Activated T-cell treated with anti-CD3 and anti-CD28 coated beads, Interleukin-2, amount 50 U/mL, for 72 hours (primary cell): ENCODE measurements around the gene SORCS3. TPM values are rescaled to one million over a fixed set of nuclear protein-coding genes. Genes with fewer than 3 reads are reported as not detected.

Experiments
- ATAC-seq, 2 donors: fragments of 150-1000 bp; cut with Tn5 transposase; replicated peaks in 1 of 2; 2 replicates each; pipeline ENCODE4 v1.10.0; 2021; ENCODE audit warnings: moderate library complexity in 2 of 2, mild to moderate bottlenecking in 1 of 2
- DNase-seq, 2 donors: peaks; one replicate each; pipeline ENCODE4 v3.0.0; 2021 to 2022; ENCODE audit warnings: mixed read lengths in 1 of 2
- H3K27ac Mint-ChIP-seq: one replicate; pipeline ENCODE4 v1.8.0; 2022; ENCODE audit warnings: mild to moderate bottlenecking, moderate library complexity, mixed read lengths
- H3K27me3 Mint-ChIP-seq: one replicate; pipeline ENCODE4 v1.8.0; 2022; ENCODE audit warnings: low read depth, mixed read lengths
- H3K36me3 Mint-ChIP-seq, 2 donors: one replicate each; pipeline ENCODE4 v1.8.0; 2022; ENCODE audit warnings: mixed read lengths in 2 of 2, mild to moderate bottlenecking in 1 of 2; ENCODE audit not compliant: insufficient read depth in 2 of 2
- H3K4me1 Mint-ChIP-seq: one replicate; pipeline ENCODE4 v1.8.0; 2022; ENCODE audit warnings: low read depth, mixed read lengths
- H3K4me3 Mint-ChIP-seq, 2 donors: one replicate each; pipeline ENCODE4 v1.8.0; 2022; ENCODE audit warnings: mild to moderate bottlenecking in 2 of 2, mixed read lengths in 2 of 2, moderate library complexity in 2 of 2
- H3K9me3 Mint-ChIP-seq, 2 donors: one replicate each; pipeline ENCODE4 v1.8.0; 2022; ENCODE audit warnings: mixed read lengths in 2 of 2
- total RNA-seq, 2 donors: library from RNA; stranded (reverse); gene quantifications; one replicate each; pipeline ENCODE4 v1.2.3, GENCODE V29; 2022

The SORCS3 gene
- total RNA-seq, 2 donors from 2014 or later = not detected

DNA sequence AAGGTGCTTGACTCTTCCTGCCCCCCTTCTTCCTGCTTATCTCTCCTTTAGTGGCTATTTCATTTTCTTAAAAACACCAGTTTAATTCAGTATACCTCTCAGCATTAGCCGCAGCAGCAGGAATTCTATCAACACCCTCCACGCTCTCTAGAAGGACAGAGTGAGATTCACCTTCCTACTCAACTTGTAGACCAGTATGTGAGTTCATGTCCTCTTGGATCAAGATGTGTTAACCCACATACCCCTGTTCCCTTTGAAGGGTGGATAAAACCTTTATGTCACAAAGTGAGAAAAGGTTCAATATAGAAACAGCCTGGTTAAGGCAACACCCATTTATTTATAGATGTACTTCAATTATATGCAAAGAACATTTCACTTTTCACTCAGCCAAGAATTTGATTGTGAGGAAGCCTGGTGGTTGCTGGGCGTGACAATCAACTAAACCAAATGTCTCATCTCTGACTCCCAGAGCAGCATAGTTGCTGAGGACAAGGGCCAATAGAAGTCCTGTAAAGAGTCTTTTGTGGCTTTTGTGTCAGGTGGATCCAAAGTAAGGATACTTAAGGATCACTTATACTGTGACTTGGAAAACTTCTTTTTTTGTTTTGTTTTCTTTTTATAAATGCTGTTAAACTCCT is 617.1 kb downstream of the SORCS3 start:
- no peak for ATAC-seq
- H3K9me3 Mint-ChIP-seq = peaks cover 0 to 4% of the 10 kb centered on the region in 2 donors
- no peak for DNase-seq
- H3K4me1 Mint-ChIP-seq = no peaks in the 10 kb centered on the region
- H3K4me3 Mint-ChIP-seq = no peak overlapping the region
- H3K27ac Mint-ChIP-seq = no peak overlapping the region
- H3K36me3 Mint-ChIP-seq = peaks cover 0 to 1% of the 10 kb centered on the region in 2 donors
- no peaks in the 10 kb centered on the region for H3K27me3 Mint-ChIP-seq

DNA sequence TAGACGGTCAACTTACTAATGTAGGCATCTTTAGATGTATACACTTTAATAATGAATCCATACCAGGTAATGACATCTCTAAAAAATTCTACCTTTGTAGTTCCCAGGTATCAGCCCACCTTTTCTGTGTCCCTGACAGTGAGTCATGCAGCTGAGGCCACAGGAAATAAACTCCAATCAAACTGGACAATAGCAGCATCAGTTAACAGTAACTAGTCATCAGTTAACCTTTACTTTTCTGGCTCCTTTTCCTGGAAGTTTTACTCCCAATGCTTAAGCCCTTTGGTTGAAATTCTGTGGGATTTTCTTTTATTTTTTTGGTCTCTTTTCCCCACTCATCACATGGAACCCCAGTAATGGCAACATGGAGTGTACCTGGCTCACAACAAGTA is 617.6 kb downstream of the SORCS3 start:
- ATAC-seq (no peak), DNase-seq (no peak)
- Mint-ChIP-seq H3K9me3 (peaks cover 0 to 4% of the 10 kb centered on the region in 2 donors), H3K4me3 (no peak overlapping the region), H3K4me1 (no peaks in the 10 kb centered on the region), H3K36me3 (peaks cover 0 to 1% of the 10 kb centered on the region in 2 donors), H3K27me3 (no peaks in the 10 kb centered on the region), H3K27ac (no peak overlapping the region)

DNA sequence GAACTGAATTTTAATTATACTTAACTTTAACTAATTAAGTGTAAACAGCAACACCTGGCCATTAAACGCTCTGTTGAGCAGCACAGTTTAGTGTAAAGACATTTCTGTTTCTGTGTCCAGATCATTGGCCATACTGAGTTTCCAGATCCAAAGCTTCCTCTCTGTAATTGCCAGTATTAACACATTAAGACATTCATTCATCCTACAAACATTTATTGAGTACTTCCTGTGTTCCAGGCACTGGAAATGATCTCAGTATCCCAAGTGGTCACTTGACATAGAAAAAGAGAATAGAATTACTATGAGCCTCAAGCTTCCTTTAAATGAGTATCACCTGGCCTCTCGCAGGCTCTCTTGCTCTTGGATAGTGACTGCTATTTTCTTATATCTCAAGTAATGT is 618.1 kb downstream of the SORCS3 start:
- Mint-ChIP-seq H3K9me3 (peaks cover 0 to 4% of the 10 kb centered on the region in 2 donors), H3K4me3 (no peak overlapping the region), H3K27me3 (no peaks in the 10 kb centered on the region), H3K27ac (no peak overlapping the region), H3K4me1 (no peaks in the 10 kb centered on the region), H3K36me3 (peaks cover 0 to 1% of the 10 kb centered on the region in 2 donors)
- ATAC-seq (no peak), DNase-seq (no peak)

DNA sequence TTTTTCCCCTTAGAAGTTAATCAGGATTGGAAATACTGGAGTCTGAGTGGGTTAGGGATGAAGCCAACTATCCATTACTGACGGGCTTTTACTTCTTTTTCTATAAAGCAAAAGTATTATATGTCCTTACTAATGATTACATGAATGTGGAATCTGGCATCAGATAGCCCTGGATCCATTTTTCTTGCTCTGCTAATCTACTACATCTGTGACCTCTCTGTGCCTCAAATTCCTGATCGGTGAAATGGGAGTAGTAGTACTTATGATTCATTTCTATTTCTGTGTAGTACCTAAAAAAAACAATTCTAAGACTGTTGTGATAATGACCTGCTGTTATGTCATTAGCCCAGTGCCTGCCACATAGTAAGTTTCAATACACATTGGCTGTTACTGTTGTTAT is 621.6 kb downstream of the SORCS3 start:
- DNase-seq = no peak
- no peak overlapping the region for H3K27ac Mint-ChIP-seq
- no peak for ATAC-seq
- no peaks in the 10 kb centered on the region for H3K4me1 Mint-ChIP-seq
- H3K4me3 Mint-ChIP-seq = no peak overlapping the region
- H3K36me3 Mint-ChIP-seq = no peaks in the 10 kb centered on the region
- H3K27me3 Mint-ChIP-seq = no peaks in the 10 kb centered on the region
- H3K9me3 Mint-ChIP-seq = peaks cover 0 to 1% of the 10 kb centered on the region in 2 donors

DNA sequence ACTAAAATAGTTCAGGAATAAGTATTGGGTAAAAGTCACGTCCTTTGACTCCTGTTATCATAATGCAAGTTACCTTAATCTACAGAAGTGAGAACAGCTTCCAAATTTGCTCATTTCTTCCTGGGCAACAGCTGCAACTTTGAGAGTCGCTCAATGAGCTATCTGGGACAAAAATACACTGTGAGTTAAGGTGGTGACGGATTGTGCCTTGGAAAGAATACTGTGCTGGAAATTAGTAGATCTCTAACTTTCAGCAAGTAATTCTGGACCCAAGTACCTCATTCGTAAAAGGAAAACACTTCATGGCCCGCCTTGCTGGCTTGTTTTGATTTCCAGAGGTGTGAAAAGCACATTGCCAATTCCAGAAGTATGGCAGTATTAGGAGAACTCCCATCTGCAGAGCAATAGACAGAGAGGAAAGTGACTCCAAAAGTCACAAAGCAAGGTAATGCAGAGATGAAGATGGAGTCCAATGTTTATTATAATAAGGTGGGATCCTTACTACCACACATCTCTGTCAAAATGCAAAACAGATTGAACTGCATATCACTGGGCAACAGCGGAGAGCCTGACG is 626.0 kb downstream of the SORCS3 start:
- no peaks in the 10 kb centered on the region for H3K4me1 Mint-ChIP-seq
- H3K9me3 Mint-ChIP-seq = peaks cover 0 to 3% of the 10 kb centered on the region in 2 donors

DNA sequence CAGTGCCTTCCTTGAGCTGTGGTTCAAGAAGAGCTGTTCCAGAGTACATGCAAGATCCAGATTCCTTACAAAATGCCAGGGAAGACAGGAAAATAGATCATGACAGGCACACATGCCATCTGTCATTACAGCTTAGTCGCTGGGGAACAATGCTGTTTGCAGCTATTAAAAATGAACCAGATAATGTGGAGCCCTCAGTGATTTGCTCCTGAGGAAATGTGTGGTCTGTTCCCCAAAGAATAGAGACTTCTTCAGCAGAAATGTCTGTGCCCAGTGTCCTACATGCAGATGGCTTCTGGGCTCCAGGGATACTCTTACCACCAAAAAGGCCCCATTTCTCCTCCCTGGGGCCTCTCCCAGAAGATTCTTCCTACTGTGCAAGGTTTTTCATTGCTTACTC is 627.9 kb downstream of the SORCS3 start:
- Mint-ChIP-seq H3K36me3 (no peaks in the 10 kb centered on the region), H3K9me3 (peaks cover 0 to 2% of the 10 kb centered on the region in 2 donors), H3K27me3 (no peaks in the 10 kb centered on the region), H3K4me3 (no peak overlapping the region), H3K4me1 (no peaks in the 10 kb centered on the region), H3K27ac (no peak overlapping the region)
- DNase-seq (no peak), ATAC-seq (no peak)

More for the DNA sequence above, 626.0 kb downstream of the SORCS3 start:
- Mint-ChIP-seq H3K27ac (no peak overlapping the region), H3K36me3 (no peaks in the 10 kb centered on the region), H3K4me3 (no peak overlapping the region), H3K27me3 (no peaks in the 10 kb centered on the region)
- ATAC-seq (no peak), DNase-seq (no peak)

DNA sequence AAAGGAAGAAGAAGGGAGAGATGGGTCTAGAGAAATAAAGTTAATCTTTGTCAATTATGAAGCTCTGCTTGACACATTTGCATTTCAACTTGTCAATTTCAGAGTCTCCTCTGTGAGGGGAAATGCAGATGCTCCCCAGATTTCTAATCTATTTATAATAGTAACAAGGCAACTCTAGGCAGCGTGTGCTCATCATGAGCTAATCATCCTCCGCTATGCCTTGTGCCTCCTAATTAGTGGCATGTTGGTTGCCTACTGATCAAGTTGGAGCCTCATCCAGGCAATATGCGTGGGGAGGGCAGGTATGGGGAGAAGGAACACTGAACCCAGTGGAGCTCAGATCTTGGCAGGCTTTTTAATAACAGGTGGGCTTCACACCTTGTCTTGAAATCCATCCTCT is 628.6 kb downstream of the SORCS3 start:
- DNase-seq (no peak), ATAC-seq (no peak)
- no peaks in the 10 kb centered on the region for H3K27me3 Mint-ChIP-seq

DNA sequence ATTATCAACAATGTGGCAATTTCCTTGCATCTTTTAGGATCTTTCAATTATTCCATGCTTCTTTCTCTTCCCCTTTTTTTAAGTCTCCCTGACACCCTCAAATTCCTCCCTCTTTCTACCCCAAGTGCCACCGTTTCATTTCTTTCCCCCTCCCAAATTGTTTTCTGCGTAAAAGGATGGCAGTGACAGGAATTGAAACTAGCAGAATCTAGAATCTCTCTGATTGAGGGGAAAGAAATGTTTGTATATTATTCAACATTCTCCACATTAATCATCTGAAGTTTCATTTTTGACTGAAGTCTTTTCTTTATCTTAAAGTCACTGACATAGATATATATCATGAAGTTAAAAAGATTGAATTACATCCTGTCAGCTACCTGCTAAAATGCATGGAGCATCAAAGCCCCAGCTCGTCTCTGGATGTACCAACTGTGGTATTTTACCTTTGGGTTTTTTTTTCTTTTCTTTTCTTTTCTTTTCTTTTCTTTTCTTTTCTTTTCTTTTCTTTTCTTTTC is 633.5 kb downstream of the SORCS3 start:
- Mint-ChIP-seq H3K36me3 (no peaks in the 10 kb centered on the region), H3K4me3 (peak overlapping the region in 1 of 2 donors; percentile 36), H3K4me1 (peaks cover 10% of the 10 kb centered on the region), H3K27me3 (no peaks in the 10 kb centered on the region), H3K27ac (no peak overlapping the region), H3K9me3 (no peaks in the 10 kb centered on the region)
- ATAC-seq (peak; percentile 41 to 69), DNase-seq (no peak)

More for the DNA sequence above, 628.6 kb downstream of the SORCS3 start:
- Mint-ChIP-seq H3K36me3 (no peaks in the 10 kb centered on the region), H3K27ac (no peak overlapping the region), H3K4me3 (no peak overlapping the region), H3K9me3 (peaks cover 0 to 2% of the 10 kb centered on the region in 2 donors), H3K4me1 (peaks cover 5% of the 10 kb centered on the region)

DNA sequence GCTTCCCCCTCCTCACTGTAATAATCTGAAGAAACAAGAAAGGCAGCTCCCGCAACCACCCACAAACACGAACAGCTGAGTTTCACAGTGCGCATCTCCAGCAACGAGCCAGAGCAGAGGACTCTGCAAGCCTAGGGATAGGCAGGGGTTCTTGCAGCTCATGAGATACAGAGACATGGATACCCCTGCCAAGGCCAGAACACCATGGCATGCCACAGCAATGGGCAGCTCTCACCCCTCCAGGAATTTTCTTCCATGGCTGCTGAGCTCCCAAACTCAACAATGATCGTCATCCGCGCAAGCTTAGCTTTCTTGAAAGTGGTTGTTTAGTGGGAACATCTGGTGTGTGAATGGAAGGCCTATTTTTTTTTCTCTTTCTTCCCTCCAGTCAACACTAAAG is 637.3 kb downstream of the SORCS3 start:
- Mint-ChIP-seq H3K36me3 (no peaks in the 10 kb centered on the region), H3K9me3 (peaks cover 0 to 1% of the 10 kb centered on the region in 2 donors), H3K27me3 (no peaks in the 10 kb centered on the region), H3K4me3 (no peak overlapping the region), H3K27ac (no peak overlapping the region), H3K4me1 (peaks cover 10% of the 10 kb centered on the region)
- no peak for DNase-seq
- no peak for ATAC-seq

DNA sequence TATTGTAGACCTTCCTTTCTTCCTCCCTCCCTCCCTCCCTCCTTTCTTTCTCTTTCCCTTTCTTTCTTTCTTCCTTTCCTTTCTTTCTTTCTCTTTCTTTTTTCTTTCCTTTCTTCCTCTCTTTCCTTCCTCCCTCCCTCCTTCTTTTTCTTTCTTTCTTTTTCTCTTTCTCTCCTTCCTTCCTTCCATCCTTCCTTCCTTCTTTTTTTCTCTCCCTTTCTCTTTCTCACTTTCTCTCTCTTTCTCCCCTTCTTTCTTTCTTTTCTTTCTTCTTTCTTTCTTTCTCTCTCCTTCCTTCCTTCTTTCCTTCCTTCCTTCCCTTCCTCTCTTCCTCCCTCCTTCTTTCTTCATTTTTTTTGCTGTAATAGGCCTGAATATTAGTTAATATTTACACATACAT is 638.0 kb downstream of the SORCS3 start:
- H3K4me3 Mint-ChIP-seq = no peak overlapping the region
- ATAC-seq = no peak
- H3K27me3 Mint-ChIP-seq = no peaks in the 10 kb centered on the region
- H3K9me3 Mint-ChIP-seq = peaks cover 0 to 1% of the 10 kb centered on the region in 2 donors
- H3K36me3 Mint-ChIP-seq = no peaks in the 10 kb centered on the region
- DNase-seq = no peak
- peaks cover 10% of the 10 kb centered on the region for H3K4me1 Mint-ChIP-seq
- peak overlapping the region; percentile 69 for H3K27ac Mint-ChIP-seq

DNA sequence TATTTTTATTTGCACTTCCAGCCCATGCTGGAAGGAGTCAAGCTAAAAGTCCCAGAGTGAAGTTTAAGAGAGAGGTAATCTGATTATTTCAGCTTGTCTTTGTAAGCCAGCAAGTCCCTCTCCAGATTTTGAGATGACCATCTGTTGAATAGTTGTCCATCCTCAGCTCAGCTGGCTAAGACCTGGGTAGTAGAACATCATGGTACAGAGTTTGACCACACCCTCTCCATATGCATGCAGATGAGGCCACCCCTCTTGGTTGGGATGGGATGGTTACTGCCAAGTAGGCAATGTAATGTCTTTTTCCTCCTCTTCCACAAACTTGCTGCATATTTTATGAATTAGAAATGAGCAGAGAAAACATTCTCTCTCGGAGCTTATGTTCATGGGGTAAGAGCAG is 639.8 kb downstream of the SORCS3 start:
- Mint-ChIP-seq H3K36me3 (no peaks in the 10 kb centered on the region), H3K27ac (no peak overlapping the region), H3K9me3 (peaks cover 0 to 1% of the 10 kb centered on the region in 2 donors), H3K4me3 (no peak overlapping the region), H3K27me3 (no peaks in the 10 kb centered on the region), H3K4me1 (no peaks in the 10 kb centered on the region)
- ATAC-seq (no peak), DNase-seq (no peak)

DNA sequence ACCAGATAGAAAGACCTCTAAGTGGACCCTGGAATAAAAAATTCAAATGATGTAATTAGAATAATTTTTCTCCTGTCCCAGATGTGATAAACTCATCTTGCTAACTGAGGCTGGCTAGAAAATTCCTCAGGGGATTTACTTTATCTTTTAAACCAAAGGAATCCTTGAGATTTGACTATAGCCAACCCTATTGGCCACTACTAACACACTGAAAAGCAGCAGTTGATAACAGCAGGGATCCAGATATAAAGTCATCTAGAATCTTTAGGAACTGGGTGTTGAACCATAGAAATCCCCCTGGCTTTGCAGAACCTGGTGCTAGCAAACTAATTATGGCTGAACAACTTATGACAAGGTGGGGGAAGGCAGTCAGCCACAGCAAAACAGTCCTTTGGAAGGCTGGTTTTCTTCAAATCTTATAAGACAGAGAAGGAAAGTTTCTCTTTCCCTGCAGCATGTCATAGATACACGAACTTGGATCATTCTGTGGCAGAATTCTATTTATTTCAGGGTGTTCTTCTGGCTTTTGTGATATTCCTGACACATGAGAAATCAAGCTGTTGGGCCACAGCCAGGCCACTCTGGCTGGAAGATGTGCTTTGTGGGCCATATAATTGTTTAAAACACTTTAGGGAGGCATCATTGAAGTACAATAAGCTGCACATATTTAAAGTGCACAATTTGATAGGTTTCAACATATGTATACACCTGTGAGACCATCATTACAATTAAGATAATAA is 643.6 kb downstream of the SORCS3 start:
- Mint-ChIP-seq H3K4me3 (no peak overlapping the region), H3K27ac (no peak overlapping the region), H3K36me3 (no peaks in the 10 kb centered on the region), H3K27me3 (no peaks in the 10 kb centered on the region), H3K4me1 (no peaks in the 10 kb centered on the region), H3K9me3 (peaks cover 0 to 1% of the 10 kb centered on the region in 2 donors)
- DNase-seq (no peak), ATAC-seq (no peak)

DNA sequence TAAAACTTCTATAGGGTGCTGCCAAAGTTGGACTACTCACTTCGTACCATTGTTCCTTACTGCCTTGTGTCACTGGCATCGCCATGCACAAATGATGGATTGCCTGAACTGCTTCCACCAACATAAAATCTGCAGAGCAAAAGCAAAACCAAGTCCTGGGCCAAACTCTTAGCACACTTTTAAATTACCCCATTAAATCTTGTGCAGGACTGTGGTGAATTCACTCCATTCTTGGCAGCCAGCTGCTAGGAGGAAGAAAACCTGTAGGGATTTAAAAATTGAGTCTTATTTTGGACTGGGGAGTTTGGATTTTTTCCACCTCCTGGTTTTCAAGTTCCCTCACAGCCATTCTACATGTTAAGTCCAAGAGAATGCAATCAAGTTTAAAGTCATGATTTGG is 646.9 kb downstream of the SORCS3 start:
- Mint-ChIP-seq H3K27ac (no peak overlapping the region), H3K4me1 (no peaks in the 10 kb centered on the region), H3K9me3 (no peaks in the 10 kb centered on the region), H3K36me3 (no peaks in the 10 kb centered on the region), H3K27me3 (no peaks in the 10 kb centered on the region), H3K4me3 (no peak overlapping the region)
- ATAC-seq (no peak), DNase-seq (no peak)
